Gastroesophageal sphincter (tissue), 3 donors: ENCODE measurements around the gene GLRA1.

ENCODE experiments used
- EP300 ChIP-seq: sonication (generic); formaldehyde crosslinking; IDR thresholded peaks from one replicate; pipeline ENCODE4 v1.6.1; 2017; ENCODE audit warnings: antibody characterized with exemption, mild to moderate bottlenecking
- POLR2AphosphoS5 ChIP-seq: sonication (generic); formaldehyde crosslinking; IDR thresholded peaks from one replicate; pipeline ENCODE4 v1.6.1; 2017; ENCODE audit warnings: antibody characterized with exemption
- TF ChIP-seq, protein P1 (sequence below), 4 experiments: fragments of 200-600 bp in 2 of 4; fragments of 450-650 bp in 2 of 4; sonication (generic) in 1 of 4; IDR thresholded peaks; one replicate each; pipeline ENCODE4 v1.5.1; 2017 to 2019; ENCODE audit warnings: antibody characterized with exemption in 4 of 4, mild to moderate bottlenecking in 2 of 4, moderate library complexity in 2 of 4

DNA sequence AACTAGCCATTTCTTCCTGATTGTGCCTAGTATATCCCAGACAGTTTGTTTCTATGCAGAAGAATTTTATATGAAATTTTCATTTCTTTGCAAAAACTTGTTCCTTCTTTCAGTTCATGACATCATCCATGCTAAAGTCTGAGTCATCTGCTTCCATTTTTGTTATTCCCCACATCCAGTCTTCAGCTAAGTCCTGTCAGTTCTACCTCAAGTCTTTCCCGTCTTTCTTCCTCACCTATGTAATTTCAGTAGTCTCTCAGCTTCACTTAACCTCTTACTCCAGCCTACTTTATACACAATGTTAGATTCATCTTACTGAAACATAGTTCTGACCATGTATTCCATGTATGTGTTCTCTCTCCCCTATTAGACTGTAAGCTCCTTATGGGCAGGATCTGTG is 113.8 kb downstream of the GLRA1 start:
- TF ChIP-seq, protein P1, sequence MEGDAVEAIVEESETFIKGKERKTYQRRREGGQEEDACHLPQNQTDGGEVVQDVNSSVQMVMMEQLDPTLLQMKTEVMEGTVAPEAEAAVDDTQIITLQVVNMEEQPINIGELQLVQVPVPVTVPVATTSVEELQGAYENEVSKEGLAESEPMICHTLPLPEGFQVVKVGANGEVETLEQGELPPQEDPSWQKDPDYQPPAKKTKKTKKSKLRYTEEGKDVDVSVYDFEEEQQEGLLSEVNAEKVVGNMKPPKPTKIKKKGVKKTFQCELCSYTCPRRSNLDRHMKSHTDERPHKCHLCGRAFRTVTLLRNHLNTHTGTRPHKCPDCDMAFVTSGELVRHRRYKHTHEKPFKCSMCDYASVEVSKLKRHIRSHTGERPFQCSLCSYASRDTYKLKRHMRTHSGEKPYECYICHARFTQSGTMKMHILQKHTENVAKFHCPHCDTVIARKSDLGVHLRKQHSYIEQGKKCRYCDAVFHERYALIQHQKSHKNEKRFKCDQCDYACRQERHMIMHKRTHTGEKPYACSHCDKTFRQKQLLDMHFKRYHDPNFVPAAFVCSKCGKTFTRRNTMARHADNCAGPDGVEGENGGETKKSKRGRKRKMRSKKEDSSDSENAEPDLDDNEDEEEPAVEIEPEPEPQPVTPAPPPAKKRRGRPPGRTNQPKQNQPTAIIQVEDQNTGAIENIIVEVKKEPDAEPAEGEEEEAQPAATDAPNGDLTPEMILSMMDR (IDR thresholded peaks at IDR 0.05) = no peak
- TF ChIP-seq POLR2AphosphoS5 (no peak), EP300 (no peak)
